GM19023 (cell line): Measurements from ENCODE around the gene ZNF439.
"Not testable (repeated sequence)": the region's sequence is repeated elsewhere in the genome, so short reads cannot be mapped to it uniquely, and the experiment has no call there.

Experiments used
- ATAC-seq: cut with Tn5 transposase; IDR thresholded peaks from one replicate; pipeline ENCODE4 v1.9.1; 2021; ENCODE audit warnings: mild to moderate bottlenecking, moderate library complexity; ENCODE audit not compliant: unreplicated experiment

The ZNF439 gene

DNA sequence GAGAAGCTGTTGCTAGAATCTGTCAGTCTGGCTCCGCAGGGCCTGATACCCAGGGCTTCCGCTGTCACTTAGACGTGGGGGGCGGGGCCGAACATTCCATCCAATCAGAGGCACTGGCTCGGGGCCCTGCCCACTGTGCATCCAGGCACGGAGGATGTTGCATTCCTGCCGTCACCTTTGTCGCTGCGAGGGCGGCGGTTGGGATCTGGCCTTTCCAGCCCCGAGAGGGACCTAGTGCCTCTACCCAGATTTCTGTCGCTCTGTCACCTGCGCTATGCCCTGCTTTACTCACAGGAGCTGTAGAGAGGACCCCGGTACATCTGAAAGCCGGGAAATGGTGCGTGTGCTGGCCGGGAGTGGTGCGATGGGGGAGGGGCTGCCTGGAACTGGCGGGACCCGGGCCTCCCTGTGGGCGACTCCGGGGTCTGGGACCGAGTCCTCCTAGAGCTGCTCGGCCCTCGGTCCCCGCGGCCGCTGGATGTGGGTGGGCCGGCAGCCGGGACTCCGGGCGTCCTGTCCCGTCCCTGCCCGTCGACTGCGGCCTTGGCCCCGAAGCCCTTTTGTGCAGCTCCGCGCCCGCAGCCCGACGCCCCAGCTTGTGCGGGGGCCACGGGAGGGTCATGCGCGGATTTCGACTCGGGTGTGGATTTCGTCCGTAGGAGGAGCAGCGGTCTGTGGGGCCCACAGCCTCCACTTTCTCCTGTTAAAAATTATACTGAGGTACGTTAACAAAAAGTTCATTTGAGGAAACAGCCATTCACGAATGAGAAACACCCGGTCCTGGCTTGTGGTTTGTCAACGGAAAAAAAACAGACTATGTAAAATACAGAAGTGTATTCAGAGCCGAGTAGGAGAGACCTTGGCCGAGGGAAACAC is at the start of gene ZNF439:
TSS of gene ZNF439 (plus strand) at position 133 of the 876 bp plus-strand sequence. CDS start at position 275, 142 bp downstream.
- ATAC-seq: peak; percentile 93

DNA sequence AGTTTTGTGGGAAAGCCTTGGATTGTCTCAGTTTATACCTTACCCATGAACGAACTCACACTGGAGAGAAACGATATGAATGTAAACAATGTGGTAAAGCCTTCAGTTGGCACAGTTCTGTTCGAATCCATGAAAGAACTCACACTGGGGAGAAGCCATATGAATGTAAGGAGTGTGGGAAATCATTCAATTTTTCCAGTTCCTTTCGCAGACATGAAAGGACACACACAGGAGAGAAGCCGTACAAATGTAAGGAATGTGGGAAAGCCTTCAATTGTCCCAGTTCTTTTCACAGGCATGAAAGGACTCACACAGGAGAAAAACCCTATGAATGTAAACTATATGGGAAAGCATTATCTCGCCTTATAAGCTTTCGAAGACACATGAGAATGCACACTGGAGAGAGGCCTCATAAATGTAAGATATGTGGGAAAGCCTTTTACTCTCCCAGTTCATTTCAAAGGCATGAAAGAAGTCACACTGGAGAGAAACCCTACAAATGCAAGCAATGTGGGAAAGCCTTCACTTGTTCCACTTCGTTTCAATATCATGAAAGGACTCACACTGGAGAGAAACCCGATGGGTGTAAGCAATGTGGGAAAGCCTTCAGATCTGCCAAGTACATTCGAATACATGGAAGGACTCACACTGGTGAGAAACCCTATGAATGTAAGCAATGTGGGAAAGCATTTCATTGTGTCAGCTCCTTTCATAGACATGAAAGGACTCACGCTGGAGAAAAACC is 42.0 kb upstream of the ZNF439 start:
- no peak for ATAC-seq

DNA sequence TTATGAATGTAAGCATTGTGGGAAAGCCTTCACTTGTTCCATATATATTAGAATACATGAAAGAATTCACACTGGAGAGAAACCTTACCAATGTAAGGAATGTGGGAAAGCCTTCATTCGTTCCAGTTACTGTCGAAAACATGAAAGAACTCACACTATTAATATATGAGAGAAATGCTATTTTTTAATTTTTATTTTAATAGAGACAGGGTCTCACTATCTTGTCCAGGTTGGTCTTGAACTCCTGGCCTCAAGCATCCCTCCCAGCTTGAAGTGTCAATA is 41.5 kb upstream of the ZNF439 start:
- no peak for ATAC-seq

DNA sequence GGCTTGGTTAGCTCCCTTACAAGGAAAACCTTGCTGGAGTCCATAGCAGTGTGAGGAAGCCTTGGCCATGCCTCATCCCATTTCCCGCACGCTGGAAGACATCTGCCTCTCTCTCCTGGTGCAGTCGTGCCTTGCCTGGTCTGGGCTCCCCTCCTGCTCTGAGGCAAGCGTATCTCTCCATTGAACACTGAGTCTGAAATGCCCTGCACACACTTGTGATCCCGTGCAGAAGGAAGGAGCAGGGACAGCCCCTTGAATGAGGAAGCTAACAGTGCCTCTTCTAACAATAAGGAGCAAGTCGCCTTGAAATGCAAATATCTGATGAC is 34.9 kb upstream of the ZNF439 start:
- peak; percentile 39 for ATAC-seq

DNA sequence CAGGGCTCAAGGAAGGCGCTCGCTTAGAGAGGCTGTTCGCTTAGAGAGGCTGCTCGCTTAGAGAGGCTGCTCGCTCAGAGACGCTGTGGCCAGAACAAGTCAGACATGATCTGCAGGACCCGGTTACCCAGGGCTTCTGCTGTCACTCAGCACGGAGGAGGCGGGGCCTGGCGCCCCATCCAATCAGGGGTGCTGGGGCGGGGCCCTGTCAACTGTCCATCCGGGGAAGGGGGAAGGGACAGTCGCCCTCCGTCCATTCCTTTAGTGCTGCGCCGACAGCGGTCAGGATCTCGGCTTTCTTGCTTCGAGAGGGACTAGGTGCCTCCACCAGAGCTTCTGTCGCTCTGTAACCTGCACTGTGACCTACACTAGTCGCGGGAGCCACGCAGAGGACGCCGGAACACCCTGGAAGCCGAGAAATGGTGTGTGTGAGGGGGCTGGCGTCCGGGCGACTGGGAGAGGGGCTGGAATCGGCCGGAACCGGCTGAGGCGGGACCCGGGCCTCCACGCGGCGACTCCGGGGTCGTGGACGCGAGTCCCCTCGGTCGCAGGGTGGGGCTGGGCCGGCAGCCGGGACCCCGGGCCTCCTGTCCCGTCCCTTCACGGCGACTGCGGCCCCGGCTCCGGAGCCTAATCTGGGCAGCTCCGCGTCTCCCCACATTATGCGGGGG is 34.4 kb upstream of the ZNF439 start, which contains the start of gene ZNF440:
TSS of gene ZNF440 (plus strand) at position 245 of the 671 bp plus-strand sequence. CDS start at position 420, 175 bp downstream.
- peak; percentile 98 for ATAC-seq

DNA sequence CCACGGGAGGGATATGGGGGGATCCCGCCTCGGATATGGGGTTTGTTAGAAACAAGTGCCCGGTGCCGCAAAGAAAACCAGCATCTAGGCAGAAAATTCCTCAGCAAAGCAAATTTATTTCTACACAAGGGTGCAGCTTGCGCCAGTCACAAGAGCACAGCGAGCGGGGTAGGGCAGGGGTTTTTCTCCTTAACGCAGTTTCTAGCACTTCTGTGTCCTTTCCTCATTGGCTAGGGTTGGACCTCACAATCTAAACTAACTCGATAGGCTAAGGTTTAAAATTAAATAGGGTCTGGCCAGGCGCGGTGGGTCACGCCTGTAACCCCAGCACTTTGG is 33.9 kb upstream of the ZNF439 start:
- ATAC-seq: no peak

DNA sequence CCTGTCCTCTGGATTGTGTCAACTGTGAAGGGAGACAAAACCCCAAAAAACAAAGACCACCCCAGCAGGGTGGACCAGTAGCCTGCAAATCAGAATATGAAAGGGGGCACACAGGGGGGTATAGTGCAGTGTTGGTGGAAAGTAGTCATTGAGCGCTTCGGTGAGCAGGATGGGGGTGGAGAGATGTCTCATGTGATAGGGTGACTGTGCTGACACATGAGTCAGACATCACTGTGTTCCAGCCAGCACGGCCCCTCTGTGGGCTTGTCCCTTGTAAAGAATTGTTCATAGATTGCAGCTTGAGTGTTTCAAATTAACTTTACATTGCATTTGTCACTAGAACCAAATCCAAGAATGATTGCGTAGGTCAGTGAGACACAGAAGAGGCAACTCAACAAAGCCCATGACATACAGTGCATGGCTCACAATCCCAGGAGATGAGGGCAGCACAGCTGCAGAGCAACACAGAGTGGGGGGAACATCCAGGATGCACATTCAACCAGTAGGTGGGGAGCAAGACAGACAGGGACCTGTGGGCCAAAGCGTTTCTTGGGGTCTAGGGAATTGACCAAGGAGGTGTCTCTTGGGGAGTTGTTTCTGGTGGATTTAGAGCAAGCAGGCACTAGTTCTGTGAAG is 26.9 kb upstream of the ZNF439 start:
- no peak for ATAC-seq

DNA sequence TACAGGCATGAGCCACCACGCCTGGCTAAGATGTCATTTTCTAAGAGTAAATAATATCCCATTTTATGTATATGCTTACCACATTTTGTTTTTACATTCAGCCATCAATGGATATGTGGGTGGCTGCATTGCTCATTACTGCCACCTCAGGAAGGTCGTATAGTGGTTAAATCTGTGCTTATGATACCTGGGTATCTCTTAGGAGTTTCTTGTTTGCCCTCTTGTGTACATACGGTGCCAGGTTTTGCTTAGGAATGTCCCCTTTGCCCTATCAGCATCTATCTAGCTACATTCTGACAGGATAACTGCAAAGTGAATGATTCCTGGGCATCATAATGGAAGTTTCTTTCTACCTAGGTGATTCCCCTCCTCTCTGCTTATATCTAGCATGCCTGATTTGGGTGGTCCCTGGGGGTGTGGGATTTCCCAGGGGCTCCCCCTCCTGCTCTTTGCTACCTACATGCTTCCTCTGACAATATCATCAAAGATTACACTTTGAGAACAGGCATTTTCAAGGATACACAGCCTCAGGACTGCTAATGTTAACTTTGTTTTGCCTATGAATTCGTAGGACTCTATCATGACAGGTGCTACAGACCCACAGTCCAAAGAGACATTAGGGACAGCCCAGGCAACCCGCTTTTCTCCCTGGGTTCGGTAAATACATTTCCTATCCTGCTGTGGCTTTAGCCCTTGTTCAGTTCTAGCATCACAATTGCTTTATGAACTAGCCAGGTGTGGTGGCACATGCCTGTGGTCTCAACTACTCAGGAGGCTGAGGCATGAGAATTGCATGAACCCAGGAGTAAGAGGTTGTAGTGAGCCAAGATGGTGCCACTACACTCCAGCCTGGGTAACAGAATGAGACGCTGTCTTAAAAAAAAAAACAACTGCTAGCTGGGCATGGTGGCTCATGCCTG is 19.3 kb upstream of the ZNF439 start:
- ATAC-seq: not testable (repeated sequence)

DNA sequence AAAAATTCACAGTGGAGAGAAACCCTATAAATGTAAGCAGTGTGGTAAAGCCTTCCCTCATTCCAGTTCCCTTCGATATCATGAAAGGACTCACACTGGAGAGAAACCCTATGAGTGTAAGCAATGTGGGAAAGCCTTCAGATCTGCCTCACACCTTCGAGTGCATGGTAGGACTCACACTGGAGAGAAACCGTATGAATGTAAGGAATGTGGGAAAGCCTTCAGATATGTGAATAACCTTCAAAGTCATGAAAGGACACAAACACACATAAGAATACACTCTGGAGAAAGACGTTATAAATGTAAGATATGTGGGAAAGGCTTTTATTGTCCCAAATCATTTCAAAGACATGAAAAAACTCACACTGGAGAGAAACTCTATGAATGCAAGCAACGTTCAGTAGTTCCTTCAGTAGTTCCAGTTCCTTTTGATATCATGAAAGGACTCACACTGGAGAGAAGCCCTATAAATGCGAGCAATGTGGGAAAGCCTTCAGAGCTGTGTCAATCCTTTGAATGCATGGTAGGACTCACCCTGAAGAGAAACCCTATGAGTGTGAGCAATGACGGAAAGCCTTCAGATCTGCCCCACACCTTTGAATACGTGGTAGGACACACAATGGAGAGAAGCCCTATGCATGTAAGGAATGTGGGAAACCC is 16.1 kb upstream of the ZNF439 start:
- ATAC-seq: no peak

DNA sequence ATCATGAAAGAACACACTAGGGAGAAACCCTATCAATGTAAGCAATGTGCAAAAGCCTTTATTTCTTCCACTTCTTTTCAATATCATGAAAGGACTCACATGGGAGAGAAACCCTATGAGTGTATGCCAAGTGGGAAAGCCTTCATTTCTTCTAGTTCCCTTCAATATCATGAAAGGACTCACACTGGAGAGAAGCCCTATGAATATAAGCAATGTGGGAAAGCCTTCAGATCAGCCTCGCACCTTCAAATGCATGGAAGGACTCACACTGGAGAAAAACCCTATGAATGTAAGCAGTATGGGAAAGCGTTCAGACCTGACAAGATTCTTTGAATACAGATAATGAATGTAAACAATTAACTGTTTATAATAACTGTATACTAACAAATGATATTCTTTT is 15.0 kb upstream of the ZNF439 start:
- ATAC-seq: no peak

DNA sequence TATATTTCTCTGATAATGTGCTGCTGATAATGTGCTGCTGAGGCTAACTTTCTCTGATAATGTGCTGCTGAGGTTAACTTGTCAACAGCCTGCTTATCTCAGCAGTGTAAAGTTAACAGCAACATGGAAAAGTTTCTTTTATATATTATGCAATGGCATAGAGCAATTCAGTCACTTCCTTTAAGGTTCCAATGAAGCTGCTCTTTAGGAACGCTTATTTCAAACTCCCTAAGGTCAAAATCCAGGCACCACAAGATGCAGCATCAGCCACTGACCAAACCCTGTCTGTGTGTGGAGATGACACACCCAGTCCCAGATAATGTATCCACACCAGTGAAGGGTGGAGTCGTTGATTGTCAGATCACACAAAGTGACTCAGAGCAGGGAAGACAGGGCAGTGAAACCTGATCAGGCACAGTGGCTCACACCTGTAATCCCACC is 12.9 kb upstream of the ZNF439 start:
- not testable (repeated sequence) for ATAC-seq

DNA sequence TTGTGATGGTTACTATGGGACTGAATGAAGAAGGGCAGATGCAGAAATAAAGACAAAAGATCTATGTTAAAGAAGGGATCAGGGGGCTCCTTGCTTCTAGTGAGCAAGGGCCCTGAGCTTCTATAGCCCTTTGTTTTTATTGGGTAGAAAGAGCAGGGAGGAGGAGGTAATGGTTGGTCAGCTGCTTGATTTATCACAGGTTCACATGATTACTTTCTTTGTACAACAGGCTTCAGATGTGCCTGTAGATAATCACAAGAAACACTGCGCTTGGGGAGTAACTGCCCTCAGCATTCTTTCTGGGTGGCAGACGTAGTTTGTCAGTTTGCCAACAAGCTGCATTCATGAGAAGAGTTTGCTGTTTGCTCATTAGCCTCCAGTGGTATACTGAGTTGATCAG is 4.8 kb upstream of the ZNF439 start:
- ATAC-seq: no peak

DNA sequence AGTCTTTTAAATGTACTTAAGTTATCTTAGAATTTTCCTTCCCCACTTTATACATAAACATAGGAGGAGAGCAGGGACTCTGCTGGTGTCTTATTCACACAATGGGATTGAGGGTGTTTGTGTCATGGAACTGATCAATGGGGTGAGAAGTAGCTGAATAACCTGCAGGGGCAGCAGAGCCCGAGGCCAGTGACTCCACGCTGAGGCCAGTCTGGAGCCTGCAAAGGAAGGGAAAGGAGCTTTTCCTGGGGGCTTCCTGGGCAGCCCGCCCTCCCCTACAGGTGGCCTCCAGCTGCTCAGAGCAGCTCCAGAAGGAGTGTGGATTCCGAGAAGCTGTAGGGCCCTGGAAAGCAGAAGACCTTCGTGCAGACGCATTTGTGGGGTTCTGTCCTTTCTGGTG is 911 bp upstream of the ZNF439 start:
- not testable (repeated sequence) for ATAC-seq

DNA sequence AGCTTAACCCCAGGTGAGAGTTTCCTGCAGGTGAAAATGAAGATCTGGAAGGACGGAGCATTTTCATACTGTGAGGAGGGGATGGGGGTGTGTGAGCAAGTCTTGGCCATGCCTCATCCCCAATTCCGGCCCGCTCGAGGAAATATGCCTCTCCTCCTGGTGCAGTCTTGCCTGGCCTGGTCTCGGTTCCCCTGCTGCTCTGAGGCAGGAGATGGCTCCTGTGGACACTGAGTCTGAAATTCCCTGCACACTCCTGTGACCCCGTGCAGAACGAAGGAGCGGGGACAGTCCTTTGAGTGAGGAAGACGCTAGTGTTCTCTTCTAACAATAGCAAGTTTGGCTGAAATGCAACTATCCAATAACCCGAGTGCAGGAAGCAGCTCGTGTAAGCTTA is 329 bp upstream of the ZNF439 start:
- ATAC-seq: no peak

DNA sequence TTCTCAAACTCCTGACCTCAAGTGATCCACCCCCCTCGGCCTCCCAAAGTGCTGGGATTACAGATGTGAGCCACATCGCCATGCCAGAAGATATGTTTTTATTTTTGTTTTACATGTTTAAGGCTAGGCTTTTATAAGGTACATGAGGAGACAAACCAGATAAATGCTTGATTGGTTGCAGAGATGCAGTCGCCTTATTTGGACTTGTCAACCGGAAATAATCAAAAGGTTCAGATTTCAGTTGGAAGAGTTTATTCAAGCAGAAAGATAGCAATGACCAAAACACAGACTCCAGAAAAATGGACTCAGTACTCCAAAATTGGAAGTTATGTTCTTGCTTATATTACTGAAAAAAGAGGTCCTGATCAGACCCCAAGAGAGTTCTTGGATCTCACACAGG is 1.8 kb downstream of the ZNF439 start:
- ATAC-seq: not testable (repeated sequence)

DNA sequence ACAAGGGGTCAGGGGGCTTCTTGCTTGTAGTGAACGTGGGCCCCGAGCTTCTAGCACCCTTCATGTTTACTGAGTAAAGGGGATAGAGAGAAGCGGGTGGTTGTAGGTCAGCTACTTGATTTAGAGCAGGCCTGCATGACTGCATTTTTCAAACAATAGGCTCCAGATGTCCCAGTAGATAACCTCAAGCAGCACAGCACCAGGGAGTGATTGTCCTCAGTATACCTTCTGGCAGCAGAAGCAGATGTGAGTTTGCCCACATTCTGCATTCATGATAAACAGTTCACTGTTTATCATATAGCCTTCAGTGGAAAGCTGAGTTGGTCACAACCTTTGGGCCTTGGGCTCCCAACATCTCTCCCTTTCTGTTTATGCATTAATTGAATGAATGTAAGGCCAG is 4.8 kb downstream of the ZNF439 start:
- no peak for ATAC-seq

DNA sequence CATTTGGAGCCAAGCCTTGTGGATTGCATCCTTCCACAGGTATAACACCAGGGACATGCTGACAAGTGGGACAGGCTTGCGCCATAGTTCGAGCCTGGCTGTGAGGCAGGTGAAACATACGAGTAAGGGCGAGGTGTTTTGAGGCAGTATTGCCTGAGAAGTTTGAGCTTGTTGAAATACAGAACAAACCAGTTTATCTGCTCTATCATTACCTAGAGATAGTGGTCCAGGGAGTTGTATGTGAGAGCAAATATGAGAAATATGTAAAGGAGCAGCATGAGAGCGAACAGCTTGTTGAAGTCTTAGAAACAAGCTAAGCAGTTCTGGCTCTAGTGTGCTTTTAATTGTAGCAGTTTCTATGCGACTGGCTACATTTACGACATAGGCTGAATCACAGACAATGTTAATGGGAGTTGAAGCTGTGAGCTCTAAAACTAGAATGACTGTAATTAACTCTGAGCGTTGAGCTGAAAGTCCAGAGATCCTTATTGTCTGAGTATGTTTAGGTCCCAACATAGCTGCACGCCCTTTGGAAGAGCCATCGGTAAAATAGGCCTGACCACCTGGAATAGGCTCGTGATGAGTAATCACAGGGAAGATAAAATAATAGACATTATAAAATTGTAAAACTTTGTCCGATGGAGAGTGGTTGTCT is 8.2 kb downstream of the ZNF439 start:
- no peak for ATAC-seq

DNA sequence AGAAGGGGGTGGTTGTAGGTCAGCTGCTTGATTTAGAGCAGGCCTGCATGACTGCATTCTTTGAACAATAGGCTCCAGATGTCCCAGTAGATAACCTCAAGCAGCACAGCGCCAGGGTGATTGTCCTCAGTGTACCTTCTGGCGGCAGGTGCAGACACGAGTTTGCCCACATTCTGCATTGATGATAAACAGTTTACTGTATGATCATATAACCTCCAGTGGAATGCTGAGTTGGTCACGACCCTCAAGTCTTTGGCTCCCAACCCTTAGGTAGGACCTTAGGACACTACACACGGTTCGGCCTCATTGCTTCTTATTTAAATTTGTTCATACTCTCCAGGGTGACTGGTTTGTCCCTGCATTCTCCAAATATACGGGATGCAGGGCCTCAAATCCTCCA is 12.2 kb downstream of the ZNF439 start:
- ATAC-seq: no peak

DNA sequence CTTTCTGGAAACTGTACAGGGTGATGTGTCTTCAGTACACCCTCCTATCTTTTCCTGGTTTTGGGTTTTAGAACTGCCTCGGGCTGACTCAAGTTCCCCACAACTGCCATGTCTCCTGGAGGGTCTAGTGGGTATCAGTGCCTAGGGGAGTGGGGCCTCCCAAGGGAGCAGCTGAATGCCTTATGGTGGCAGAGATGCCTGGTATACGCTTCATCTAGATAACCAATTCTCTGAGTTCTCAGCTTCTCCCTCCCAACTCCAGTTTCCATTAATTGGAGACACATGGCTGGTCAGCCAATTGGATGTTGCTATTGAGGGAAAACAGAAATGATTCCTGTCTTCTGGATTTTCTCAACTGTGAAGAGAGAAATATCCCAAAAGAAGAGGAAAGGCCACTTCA is 12.8 kb downstream of the ZNF439 start:
- no peak for ATAC-seq
